Osteoblast (primary cell): ENCODE measurements around the gene APH1A. TPM values are rescaled to one million over a fixed set of nuclear protein-coding genes. Genes with fewer than 3 reads are reported as not detected.

Experiments used
- DNase-seq: peaks from one replicate; pipeline ENCODE4 v3.0.0; 2011; ENCODE audit warnings: low spot score, mixed read lengths; ENCODE audit not compliant: insufficient read length; ENCODE audit errors: missing footprints
- H2AFZ ChIP-seq: 2 replicates; pipeline ENCODE4 v1.6.0; 2011; ENCODE audit warnings: mild to moderate bottlenecking, low read length
- H3K27ac ChIP-seq: 2 replicates; pipeline ENCODE4 v1.5.1; 2011; ENCODE audit warnings: mild to moderate bottlenecking, low read depth, low read length, moderate library complexity
- H3K27me3 ChIP-seq: 2 replicates; pipeline ENCODE4 v1.6.0; 2012; ENCODE audit warnings: mild to moderate bottlenecking, control low read depth, inconsistent platforms, low read length, moderate library complexity; ENCODE audit not compliant: insufficient read depth
- H3K36me3 ChIP-seq: 2 replicates; pipeline ENCODE4 v1.5.1; 2011; ENCODE audit warnings: mild to moderate bottlenecking, low read length, control low read depth, moderate library complexity; ENCODE audit not compliant: insufficient read depth
- H3K4me1 ChIP-seq: 2 replicates; pipeline ENCODE4 v1.5.1; 2011; ENCODE audit warnings: mild to moderate bottlenecking, low read length, control low read depth, moderate library complexity; ENCODE audit not compliant: insufficient read depth
- H3K4me2 ChIP-seq: 2 replicates; pipeline ENCODE4 v1.6.0; 2011; ENCODE audit warnings: mild to moderate bottlenecking, low read length; ENCODE audit not compliant: insufficient read depth
- H3K4me3 ChIP-seq: fragments of 200-600 bp; sonication (generic); 3 replicates; pipeline ENCODE4 v1.5.1; 2012; ENCODE audit warnings: mild to moderate bottlenecking, low read length, inconsistent platforms; ENCODE audit not compliant: insufficient read depth
- H3K79me2 ChIP-seq: 2 replicates; pipeline ENCODE4 v1.6.0; 2012; ENCODE audit warnings: mild to moderate bottlenecking, low read length, control low read depth, inconsistent platforms; ENCODE audit not compliant: insufficient read depth
- H3K9me3 ChIP-seq: 2 replicates; pipeline ENCODE4 v1.5.1; 2011; ENCODE audit warnings: low read depth, low read length, control low read depth
- H4K20me1 ChIP-seq: 2 replicates; pipeline ENCODE4 v1.6.0; 2012; ENCODE audit warnings: mild to moderate bottlenecking, low read length, control low read depth; ENCODE audit not compliant: insufficient read depth
- CTCF ChIP-seq: IDR thresholded peaks from 2 replicates; pipeline ENCODE4 v1.5.1; 2011; ENCODE audit warnings: mild to moderate bottlenecking, low read depth, low read length, moderate library complexity; ENCODE audit errors: extremely low read depth
- total RNA-seq: library from RNA; depleted of rRNA; stranded (reverse); fragments of >200 nt; gene quantifications from 2 replicates; pipeline ENCODE4 v1.2.3, GENCODE V29; 2012

APH1A gene
- total RNA-seq, 1 donor: 118 TPM

GRCh38 chr1:150302902-150303301 is 34.1 kb upstream of the APH1A start:
- H2AFZ ChIP-seq: no peak overlapping the region
- DNase-seq: no peak
- no peaks in the 10 kb centered on the region for H3K4me1 ChIP-seq
- TF ChIP-seq CTCF: no peak
- no peaks in the 10 kb centered on the region for H3K9me3 ChIP-seq
- H3K27ac ChIP-seq: no peak overlapping the region
- peaks cover 16% of the 10 kb centered on the region for H3K79me2 ChIP-seq
- H4K20me1 ChIP-seq: peaks cover 3% of the 10 kb centered on the region
- peaks cover 47% of the 10 kb centered on the region for H3K36me3 ChIP-seq
- H3K27me3 ChIP-seq: no peaks in the 10 kb centered on the region
- no peak overlapping the region for H3K4me3 ChIP-seq
- H3K4me2 ChIP-seq: no peak overlapping the region

- Histone ChIP-seq H4K20me1 (peaks cover 1% of the 10 kb centered on the region), H3K4me3 (no peak overlapping the region), H3K4me1 (no peaks in the 10 kb centered on the region), H3K27ac (no peak overlapping the region), H3K79me2 (peaks cover 19% of the 10 kb centered on the region), H3K4me2 (no peak overlapping the region), H3K36me3 (peaks cover 46% of the 10 kb centered on the region), H2AFZ (no peak overlapping the region), H3K9me3 (no peaks in the 10 kb centered on the region), H3K27me3 (no peaks in the 10 kb centered on the region)
- no peak for DNase-seq
- no peak for TF ChIP-seq CTCF
Measured at GRCh38 chr1:150302338-150302737, 33.5 kb upstream of the APH1A start.

- Histone ChIP-seq H3K27me3 (no peaks in the 10 kb centered on the region), H4K20me1 (no peaks in the 10 kb centered on the region), H3K79me2 (peaks cover 39% of the 10 kb centered on the region), H3K27ac (no peak overlapping the region), H3K4me3 (no peak overlapping the region), H3K4me1 (peaks cover under 1% of the 10 kb centered on the region), H3K36me3 (peaks cover 59% of the 10 kb centered on the region), H3K4me2 (no peak overlapping the region), H2AFZ (no peak overlapping the region), H3K9me3 (no peaks in the 10 kb centered on the region)
- DNase-seq: no peak
- no peak for TF ChIP-seq CTCF
Measured at GRCh38 chr1:150299716-150300115, 30.9 kb upstream of the APH1A start.

- DNase-seq: no peak
- Histone ChIP-seq H2AFZ (no peak overlapping the region), H4K20me1 (no peaks in the 10 kb centered on the region), H3K27ac (no peak overlapping the region), H3K9me3 (no peaks in the 10 kb centered on the region), H3K4me3 (no peak overlapping the region), H3K79me2 (peaks cover 38% of the 10 kb centered on the region), H3K4me1 (peaks cover 12% of the 10 kb centered on the region), H3K27me3 (no peaks in the 10 kb centered on the region), H3K36me3 (peaks cover 37% of the 10 kb centered on the region), H3K4me2 (no peak overlapping the region)
- TF ChIP-seq CTCF: no peak
Measured at GRCh38 chr1:150295476-150295875, 26.7 kb upstream of the APH1A start.
